ENCODE data around the gene RPS6KA2. TPM values are rescaled to one million over a fixed set of nuclear protein-coding genes. Genes with fewer than 3 reads are reported as not detected.
"Not testable (repeated sequence)": the region's sequence is repeated elsewhere in the genome, so short reads cannot be mapped to it uniquely, and the experiment has no call there.

Gene RPS6KA2
- polyA plus RNA-seq, 5 donors = 38.9 to 52.0 (median 42.5) TPM

DNA sequence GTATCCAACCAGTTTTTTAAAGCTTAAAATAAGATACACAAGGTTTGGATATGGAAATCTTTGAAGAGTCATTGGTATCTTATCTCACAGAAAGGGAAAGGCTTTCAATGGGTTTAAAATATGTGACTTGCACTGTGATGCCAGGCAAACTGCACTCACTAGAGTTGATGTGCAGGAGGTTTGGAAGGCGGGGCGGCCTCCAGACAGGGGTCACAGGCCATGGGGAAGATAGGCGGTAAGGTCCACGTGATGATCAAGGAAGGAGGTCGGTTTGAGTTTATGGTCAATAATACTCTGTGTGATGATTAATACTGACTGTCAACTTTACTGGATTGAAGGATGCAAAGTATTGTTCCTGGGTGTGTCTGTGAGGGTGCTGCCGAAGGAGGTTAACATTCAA, 31.1 kb downstream of the RPS6KA2 start:
- DNase-seq = no peak

DNA sequence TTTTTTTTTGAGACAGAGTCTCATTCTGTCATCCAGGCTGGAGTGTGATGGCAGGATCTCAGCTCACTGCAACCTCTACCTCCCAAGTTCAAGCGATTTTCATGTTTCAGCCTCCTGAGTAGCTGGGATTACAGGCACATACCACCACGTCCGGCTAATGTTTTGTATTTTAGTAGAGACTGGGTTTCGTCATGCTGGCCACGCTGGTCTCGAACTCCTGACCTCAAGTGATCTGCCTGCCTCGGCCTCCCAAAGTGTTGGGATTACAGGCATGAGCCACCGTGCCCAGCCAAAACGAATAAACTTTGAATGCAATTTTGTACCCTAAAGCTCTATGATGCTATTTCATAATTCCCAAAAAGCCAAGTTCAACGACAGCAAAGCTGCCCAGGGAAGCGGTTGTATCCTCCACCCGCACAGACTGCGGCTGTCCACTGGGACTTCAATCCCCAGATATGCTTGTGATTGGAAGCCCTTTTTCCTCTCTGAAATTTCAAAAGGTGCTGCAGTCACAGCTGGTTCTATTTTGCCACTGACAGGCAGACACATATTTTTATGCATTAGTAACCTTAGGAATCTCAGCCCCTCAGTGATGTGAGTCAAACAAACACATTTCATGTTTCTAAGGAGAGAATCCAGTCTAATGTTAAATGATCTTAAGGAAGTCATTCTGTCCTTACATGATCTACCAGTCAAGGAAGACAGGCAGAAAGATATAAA, 31.8 kb downstream of the RPS6KA2 start:
- no peak for DNase-seq

DNA sequence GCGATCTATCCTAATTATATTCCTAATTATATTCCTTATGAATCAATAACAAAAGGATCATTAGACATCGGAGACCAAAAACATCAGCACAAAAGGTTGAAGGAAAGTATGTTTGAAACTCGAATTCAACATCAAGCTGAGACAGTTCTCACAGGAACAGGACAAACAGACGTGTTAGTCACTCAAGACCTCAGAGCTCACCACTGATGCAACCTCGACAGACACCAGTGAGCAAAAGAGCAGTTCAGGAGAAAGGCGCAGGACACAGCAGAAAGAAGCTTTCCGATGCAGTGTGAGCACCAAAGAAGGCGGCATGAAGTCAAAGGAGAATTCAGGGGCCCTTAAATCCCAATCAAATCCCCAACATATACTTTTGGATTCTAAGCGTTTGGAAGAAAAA, 34.2 kb downstream of the RPS6KA2 start:
- no peak for DNase-seq

DNA sequence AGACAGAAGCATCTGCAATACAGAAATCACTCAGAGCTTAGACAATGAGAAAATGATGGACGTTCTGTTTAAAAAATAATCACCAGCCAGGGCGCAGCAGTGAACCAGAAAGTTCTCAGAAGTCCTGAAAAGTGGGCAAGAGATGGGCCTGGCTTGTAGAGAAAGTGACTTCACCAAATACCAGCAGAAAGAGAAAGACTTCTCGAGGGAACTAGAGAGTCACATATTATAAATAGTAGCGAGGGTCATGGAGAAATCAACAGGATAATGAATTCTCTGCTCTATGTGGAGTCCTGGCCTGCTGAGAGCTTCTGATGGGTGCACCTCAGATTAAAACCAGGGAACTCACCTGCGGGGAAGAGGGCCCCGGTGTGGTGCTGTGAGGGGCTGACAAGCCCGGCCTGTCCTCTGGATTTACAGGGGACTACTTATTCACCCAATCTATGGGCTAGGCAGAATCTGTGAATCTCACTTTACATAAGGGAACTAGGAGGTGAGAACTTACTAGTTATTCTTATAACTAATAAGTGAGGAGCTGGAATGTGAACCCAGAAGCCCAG, 35.0 kb downstream of the RPS6KA2 start:
- no peak for DNase-seq

DNA sequence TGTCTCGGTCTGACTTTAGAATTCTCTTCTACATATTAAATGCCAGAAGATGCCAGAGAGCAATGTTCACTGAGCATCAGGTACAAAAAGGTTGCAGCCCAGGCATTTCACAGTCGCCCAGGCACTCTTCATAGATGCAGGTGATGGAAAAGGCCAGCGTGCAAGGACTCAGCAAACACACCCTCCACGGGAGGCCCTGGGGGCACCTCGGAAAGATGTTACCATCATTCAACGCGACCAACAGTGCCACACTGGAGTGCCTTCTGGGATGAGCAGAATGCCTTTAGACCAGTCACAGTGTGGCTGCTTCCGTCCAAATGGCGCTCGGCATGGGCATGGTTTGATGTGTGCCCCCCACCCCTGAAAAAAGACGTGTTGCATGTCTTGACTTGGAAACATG, 36.0 kb downstream of the RPS6KA2 start:
- DNase-seq = no peak

DNA sequence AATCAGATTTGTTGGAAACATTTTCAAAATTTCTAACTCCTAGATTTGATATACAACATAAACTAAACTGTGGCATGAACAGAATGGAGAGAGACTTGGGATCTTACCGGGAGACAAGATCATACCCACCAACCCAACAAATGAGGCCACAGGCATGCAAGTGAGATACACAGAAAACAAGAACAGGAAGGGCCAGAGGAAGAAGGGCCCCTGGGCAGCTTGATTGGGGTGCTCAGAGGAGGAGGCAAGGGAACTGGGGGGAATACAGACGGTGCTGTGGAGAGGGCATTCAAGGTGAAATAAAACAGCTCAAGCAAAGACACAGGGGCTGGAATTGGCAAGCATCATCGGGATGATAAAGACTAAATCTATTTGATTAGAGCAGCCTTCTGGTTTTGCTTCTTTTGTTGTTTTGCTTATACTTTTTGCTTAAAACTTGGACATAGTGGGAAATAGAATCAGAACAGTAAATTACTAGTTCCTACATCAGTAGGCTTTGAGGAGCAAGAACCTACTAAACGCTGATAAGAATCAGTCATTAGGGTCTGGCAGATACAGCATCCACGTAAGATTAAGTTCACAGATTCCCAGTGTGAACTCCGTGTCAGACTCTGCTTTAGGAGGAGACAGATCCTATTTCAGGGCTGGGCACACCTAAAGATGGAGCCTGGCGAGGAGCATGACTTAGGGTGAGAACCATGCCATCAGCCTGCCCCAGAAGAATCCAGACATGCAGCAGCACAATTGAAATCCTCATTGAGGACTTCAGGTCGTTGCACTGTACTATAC, 37.1 kb downstream of the RPS6KA2 start:
- no peak for DNase-seq

DNA sequence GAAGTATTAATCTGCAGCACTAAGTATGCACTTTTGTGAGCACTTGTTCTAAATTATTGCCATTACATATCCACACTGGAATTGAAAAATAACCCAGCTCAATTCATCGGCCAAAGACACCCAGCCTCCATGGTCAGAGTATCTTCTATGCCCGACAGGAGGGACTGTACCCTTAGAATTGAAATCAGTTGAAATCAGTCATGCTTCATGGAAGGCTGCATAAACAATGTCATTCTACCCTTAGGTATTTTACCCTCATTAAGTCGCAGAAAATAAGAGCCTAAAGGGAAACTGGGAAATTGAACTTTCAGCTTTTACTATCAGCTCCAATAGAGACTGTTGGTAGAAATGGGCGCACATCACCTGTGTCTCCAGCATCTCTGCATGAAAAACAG, 37.7 kb downstream of the RPS6KA2 start:
- DNase-seq = no peak

DNA sequence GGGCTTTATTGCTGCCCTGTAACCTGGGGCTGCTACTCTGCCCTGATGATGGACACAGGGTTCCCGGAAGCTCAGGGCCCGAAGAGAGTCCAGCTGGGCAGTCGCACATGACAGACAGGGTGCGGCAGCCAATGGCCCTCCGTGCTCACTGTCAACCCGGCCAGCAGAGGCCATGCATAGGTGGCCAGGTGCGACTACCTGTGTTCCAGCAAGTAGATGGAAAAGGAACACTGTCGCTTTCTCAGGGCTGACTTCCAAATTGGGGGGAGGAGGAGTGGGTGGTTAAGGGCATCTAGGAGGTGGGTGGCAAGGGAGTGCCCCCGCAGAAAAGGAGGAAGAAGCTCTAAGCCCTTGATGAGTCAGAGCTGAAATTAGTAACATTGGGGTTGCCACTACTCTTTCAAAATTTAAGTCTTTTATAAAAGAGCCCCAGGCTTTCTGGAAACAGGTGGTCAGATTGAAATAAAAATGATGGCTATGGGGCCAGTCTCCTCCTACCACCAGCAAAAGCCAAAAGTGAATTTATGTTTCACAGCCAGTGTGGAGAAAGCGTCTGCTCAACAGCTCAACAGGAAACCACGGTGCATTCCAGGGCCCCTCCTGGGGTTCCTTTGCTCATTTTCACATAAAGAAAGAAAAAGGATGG, 38.2 kb downstream of the RPS6KA2 start:
- DNase-seq = no peak

DNA sequence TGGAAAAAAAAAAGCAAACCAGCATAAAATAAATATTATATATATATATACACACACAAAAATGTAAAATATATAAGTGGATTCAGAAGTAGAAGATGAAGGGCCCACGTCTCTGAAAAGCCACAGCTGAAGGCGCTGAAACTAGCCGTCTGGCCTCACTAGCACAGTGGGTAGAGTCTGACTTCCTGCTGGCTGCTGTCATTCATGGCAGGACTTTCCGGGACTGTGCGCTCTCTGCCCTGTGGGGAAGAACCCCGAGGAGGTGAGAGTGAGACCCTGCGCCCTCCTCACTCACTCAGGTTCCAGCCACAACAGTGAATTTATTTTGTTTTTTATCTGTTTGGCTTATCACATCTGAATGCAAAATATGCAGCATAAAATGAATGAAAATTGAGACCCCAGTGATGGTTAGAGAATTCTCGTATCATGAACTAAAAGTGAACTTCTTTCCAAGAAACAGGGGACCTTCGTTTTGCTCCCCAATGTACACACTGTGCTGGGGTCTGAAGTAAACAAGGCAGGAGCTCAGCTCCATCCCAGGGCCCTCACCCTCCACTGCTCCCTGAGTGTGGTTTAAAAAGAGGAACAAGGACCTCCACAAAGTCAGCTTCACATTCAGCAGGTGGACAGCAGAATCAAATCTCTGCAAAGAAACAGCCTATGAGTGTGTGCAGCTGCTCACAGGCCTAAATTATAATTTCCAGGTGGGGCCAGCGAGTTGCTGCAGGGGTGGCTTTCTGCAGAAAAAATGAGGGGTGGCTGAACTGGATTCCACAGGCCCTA, 39.2 kb downstream of the RPS6KA2 start:
- no peak for DNase-seq

DNA sequence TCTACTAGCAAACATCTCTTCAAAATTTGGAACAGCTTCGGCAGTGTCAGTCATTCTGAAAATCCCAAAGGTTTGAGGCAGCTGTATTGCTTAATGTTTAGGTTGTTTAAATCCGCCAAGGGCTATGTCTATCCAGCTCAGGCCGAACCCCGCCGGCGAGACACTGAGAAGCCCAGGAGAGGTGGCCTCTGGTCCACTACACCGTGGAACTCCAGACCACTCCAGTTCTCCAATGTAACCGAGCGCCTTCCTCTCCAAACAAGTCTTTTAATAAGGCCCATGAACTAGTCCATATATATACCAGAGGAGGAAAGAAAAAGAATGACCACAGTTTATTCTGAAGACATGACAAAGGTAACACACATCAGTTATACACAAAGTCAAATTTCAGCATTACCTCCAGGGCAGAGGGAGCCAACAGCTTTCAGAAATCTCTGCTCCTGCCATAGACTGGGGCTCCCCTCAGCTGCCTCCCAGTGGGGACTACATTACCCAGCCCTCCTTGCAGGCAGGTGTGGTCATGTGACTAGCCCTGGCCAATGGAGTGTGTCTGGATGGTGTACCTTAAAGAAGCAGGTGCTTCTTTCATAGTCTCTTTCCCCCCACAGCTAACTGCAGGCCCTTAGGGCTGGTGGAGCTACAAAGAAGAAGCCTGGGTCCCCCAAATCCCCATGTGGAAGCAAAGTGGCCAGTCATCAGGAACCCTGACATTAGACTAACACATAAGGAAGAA, 40.5 kb downstream of the RPS6KA2 start, which contains the start of gene RAMACL:
Gene RAMACL, minus strand, starts transcription at position 255 of the 733 bp plus-strand sequence. Its CDS starts 201 bp downstream, at position 54.
- DNase-seq = no peak

DNA sequence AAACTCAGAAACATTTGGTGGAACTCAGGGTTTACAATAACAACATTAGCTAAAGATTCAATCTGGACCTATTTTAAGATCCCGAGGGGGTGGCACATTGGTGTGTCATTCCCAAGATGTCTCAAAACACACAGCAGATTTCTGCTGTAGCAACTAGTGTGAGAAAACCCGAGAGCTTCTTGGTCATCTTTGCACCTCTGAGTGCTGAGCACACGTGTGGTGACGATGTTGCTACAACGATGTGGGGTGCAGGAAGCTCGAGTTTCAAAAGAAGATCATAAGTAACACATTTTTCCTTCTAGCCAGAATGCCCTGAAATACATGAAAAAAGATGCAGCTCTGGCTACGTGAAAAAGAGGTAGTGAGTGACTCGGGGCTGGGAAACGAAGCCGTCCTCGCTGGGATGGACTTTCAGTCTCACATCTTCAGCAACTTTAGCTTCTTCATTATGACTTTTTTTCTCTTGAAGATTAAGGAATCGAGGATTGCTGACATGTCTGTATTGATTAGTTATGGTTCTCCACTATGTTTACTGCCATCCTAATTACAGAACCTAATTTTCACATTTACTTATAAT, 42.1 kb downstream of the RPS6KA2 start:
- DNase-seq = no peak

DNA sequence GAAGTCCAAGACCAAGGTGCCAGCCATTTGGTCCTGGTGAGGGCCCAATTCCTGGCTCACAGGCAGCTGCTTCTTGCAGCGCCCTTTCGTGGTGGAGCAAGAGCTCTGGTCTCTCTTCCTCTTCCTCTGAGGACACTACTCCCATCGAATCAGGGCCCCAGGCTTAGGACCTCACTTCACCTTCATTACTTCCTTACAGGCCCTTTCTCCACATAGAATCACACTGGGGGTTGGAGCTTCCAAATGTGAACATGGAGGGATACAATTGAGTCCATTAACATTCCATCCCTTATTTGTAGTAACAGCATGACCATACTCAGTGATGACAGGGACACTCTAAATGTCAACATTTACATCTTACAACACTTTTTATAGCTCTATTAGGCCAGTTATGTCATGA, 42.9 kb downstream of the RPS6KA2 start:
- no peak for DNase-seq

DNA sequence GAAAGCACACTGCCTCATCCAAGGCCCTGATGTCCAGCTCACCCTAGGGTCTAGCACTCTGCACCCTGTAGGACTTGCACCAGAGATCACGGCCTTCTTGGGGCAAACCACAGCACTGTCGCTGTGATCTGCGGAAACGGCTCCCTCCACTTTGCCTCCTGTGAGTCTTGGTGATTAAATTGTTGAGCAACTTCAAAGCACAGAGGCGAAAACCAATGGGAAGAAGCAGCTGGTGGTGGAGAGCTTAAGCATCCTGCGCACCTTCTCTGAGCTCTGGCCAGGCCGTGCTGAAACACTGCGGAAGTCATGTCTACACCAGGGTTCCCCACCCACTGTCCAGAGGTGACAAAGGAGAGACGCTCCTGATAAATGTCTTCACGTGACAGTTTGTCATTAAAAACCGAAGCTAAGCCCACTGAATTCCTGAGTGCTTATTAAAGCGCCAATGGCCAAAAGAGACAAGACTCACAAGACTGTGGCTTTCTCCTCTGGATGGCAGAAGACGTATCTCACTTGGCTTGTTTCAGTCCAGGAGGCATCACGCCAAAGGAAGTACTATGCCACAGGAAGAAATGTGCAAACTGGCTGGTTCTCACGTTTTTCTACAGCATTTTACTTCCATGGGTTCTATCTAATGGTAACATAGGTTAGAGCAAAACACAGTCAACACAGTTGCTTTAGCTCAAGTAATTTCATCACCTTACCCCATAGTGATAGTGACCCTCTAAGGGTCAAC, 43.7 kb downstream of the RPS6KA2 start:
- DNase-seq = no peak

DNA sequence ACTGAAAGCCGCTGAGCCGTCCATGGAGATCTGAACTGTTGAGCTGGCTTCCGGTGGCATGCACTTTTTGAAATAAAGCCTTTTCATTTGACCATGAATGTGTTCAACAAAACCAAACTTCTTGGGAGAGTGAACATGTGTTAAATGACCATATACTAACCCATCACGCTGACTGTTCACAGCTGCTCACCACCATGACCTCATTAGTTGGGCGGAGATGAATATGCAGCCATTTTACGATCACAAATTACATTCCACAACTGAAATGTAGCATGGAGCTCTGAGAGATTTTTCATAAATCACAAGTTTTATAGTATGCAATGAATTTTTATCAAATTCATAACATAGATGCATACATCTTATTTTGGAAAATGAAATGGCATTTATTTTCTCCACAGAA, 44.8 kb downstream of the RPS6KA2 start:
- no peak for DNase-seq

DNA sequence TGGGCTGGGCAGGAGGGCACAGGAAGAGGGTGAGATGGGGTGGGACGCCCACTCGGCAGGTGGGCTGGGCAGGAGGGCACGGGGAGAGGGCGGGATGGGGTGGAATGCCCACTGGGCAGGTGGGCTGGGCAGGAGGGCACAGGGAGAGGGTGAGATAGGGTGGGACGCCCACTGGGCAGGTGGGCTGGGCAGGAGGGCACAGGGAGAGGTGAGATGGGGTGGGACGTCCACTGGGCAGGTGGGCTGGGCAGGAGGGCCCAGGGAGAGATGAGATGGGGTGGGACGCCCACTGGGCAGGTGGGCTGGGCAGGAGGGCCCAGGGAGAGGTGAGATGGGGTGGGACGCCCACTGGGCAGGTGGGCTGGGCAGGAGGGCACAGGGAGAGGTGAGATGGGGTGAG, 45.2 kb downstream of the RPS6KA2 start:
- DNase-seq = not testable (repeated sequence)

DNA sequence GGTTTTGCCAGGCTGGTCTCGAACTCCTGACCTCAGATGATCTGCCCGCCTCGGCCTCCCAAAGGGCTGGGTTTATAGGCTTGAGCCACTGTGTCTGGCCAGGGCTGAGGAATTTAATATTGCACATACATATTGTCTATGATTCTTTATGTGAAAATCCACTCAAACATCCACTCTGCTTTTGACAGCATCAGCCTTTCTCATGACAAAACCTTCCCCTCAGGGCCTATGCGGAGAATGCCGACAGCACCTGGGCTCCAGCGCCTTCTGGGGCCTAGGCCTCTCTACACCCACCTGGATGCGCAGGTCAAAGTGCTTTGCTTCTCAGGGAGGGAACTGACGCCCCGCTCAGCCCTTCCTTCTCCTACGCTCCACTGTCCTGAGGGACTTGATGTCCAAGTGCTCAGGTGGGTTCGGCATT, 46.0 kb downstream of the RPS6KA2 start:
- no peak for DNase-seq

DNA sequence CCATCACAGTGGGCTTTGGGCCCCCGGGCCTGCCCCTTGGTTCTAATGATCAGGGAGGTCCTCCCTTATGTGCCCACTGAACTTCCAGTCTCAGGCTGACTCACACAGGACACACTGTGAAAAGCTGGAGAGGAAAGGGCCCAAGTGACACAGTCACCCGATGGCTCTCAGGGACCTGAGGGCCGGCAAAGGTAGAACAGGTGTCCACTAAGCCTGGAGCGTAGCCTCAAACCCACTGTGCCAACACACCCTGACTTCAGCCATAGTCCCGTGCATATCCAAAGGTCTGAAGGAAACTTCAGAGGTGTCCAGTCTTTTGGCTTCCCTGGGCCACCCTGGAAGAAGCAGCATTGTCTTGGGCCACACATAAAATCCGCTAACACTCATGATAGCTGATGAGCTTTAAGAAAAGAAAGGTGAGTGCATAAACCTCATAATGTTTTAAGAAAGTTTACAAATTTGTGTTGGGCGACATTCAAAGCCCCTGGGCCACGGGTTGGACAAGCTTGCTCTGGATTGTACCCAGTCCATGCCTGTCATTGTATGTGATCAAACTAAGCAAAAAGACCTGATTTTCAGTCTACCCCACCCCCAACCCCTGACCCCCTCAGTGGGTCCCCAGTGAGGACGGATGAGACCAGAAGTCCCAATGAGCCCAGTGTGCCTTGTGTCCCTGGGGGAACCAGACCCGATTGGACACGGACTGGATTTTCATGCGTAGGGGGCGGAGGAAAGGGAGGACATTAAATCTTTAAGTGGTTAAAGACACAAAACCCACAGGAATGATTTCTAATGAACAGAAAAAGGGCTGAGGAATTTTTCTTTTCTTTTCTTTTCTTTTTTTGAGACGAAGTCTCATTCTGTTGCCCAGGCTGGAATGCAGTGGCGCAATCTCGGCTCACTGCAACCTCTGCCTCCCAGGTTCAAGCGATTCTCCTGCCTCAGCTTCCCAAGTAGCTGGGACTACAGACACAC, 46.7 kb downstream of the RPS6KA2 start:
- DNase-seq = no peak

DNA sequence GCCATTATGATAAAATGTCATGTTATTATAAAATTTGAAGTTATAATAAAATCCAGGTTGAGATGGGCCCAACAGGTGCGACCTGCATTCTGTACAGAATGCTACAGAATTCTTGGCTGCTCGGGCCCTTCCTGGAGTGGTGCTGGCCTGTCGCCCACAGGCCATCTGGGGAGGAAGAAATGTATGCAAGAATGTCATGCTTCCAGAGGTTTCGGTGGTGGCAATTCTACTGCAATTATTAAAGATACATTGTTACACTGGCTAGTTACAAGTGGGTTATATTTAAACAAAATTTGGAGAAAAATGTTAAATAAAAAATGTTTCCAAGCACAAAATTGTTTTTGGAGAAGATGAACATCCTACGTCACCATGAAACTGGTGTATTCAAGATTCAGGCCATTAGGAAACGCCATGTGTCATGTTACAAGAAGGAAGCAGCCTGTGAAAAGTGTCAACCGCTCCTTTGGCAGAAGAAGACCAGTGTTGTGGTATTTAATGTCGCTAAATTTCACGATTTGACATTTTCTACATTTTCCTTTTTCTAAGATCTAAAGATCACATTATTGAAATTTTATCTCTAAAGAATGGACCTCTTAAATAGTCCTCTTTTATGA, 47.7 kb downstream of the RPS6KA2 start:
- DNase-seq = peak in 1 of 2 donors; percentile 19
